ENCODE measurements around the gene KRTAP7-1.
A peak's percentile ranks its signal among the peaks of the same experiment; 100 is the strongest.

Gene KRTAP7-1, protein sequence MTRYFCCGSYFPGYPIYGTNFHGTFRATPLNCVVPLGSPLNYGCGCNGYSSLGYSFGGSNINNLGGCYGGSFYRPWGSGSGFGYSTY

DNA sequence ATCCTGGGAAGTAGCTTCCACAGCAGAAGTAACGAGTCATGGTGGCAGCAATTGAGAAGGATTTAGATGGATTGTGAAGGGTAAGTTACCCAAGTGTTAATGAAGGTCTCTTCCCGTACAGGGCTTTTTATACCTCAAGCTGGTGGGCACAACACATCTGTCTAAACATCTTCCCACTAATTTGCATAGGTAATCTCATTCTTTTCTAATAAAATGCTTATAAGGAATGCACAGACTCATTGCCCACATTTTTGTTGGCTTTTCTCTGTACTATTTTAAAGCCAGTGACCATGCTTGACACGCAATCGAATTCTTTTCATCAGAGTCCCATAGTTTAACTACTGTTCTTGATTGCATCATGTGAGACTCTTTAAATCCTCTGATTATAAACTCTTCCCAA is at the start of gene KRTAP7-1:
Gene KRTAP7-1, minus strand, starts transcription at position 101 of the 400 bp plus-strand sequence. Its CDS starts 61 bp downstream, at position 40.
- DNase-seq = no peak

DNA sequence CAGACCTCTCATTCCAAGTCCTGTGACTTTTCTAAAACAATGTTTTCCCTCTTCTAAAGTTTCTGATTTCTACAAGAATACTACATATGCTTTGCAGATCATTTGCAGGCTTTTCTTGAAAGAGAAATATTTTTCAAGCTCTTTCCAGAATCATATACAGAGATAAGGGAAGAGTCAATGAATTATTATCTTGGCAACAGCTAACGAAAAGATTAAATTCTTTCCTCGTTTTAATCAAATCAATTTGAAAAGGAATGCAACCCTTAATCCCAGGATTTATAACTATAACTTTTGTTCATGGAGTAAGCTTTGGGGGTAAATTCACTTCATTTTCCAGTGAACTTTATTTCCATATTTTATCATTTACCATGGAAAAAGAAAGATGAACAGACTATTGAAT is 45.0 kb upstream of the KRTAP7-1 start:
- no peak for DNase-seq

- no peak for DNase-seq
Measured at GRCh38 chr21:30847627-30848500, 18.3 kb upstream of the KRTAP7-1 start.

DNA sequence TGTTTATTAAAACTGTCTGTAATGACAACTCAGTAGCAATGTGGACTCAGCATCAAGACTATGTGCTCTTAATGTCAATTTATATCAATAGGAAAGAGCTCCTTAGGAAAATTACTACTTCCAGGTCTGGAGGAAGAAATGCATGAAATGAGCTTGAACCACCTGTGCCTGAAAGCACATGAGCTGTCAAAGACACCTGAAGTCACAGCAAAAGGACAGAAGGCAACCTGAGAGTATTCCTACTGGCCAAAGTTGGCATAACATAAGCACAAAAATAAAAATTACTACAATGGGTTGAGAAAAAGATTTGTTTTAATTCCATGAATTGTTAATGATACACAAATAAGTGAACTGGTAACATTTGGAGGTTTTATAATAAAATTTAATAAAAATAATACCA is 13.4 kb upstream of the KRTAP7-1 start:
- DNase-seq = no peak

- DNase-seq = peak; percentile 72
Measured at GRCh38 chr21:30839304-30839703, 9.7 kb upstream of the KRTAP7-1 start.

- no peak for DNase-seq
Measured at GRCh38 chr21:30838536-30838935, 9.0 kb upstream of the KRTAP7-1 start.

DNA sequence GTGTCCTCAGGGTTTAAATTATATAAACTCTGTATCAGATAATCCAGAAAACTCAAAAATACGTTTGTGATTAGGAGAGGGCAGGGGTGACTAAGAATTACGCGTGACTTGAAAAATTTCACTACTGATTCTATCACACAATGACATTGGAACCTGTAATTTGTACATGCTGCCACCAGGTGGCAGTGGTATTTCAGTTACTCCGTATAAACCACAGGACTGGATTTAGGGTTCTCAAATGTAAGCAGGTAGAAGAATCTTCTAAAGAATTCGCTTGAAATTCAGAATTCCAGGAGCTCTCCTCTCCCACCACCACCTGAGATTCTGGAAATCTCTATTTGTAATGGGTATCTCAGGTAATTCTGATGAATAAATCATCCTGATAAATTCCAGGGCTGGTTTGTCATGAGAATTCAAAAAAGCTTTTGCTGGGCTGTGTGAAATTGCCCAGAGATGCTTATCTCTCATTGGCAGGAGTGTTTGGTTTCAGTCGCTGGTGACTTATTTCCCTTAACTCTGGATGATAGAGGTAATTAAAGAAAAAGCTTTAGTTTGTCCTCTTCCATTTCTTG is 1.7 kb upstream of the KRTAP7-1 start:
- peak; percentile 64 for DNase-seq

GRCh38 chr21:30818837-30819610 is 10.5 kb downstream of the KRTAP7-1 start:
- DNase-seq = no peak

DNA sequence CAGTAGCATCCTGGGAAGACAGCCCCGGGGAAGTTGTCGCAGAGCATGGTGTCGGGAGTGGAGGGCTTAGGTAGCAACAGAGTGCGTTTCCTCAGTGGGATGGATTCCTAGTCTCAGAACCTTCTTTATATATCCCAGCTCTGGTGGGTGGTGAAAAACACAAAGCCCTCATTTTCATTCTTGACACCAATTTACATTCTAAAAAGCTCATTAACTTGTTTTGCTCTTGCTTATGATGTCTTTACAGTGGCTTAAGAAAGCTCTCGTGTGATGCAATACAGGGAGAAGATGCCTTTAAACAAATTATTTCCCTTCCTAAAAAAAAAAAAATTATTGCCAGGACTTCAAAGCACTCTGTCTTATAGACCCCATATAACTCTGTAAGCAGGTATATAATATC is 16.4 kb downstream of the KRTAP7-1 start, which contains the start of gene KRTAP8-1:
Gene KRTAP8-1, minus strand, starts transcription at position 101 of the 400 bp plus-strand sequence. Its CDS starts 54 bp downstream, at position 47.
- no peak for DNase-seq

DNA sequence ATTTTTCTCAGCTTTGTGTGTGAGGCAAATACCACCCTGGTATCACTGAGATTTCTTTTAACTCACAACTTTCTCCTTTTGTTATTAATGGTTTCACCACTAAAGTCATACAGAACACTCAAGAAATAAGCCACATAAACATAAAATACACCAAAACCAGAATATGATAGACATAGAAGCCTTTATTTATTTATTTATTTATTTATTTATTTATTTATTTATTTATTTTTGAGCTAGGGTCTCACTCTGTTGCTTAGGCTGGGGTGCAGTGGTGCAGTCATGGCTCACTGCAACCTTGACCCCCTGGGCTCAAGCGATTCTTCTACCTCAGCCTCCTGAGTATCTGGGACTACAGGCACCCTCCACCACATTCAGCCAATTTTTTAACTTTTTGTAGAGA is 29.0 kb downstream of the KRTAP7-1 start:
- DNase-seq = no peak

DNA sequence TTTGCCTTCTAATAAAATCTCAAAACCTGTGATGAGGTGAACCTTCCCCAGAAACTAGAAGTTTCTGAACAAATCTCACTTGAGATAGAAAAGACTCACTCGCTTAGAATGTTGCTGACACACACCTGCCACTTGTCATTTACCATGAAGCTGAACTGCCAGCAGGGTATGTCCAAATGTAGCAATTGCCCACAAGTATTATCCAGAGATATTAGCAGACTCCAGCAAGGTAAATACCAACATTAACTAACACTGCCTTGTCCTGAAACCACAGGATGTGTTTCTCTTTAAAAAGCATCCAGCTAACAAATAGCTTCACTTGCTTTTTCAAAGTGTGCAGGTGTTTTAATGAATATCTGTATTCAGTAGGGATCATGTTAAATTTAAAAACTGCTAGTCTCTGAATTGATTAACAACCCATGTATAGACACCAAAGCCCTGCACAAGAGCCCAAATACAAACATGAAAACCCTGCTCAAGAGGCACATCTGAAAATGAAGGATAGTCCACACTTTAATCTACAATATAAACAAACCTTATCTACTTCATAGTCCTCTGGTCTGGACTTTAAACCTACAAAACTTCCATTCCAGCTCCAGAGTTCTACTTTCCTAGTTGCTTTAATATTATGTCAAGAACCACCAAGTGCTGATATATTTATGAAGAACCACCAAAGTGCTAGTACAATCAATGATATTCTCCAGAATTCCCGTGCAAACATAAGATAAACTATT is 35.8 kb downstream of the KRTAP7-1 start:
- DNase-seq = no peak

GRCh38 chr21:30779249-30779648 is 50.3 kb downstream of the KRTAP7-1 start:
- no peak for DNase-seq
